ENCODE data around the gene WDR4. TPM values are rescaled to one million over a fixed set of nuclear protein-coding genes. Genes with fewer than 3 reads are reported as not detected.
A peak's percentile ranks its signal among the peaks of the same experiment; 100 is the strongest.

The WDR4 gene
- total and polyA plus RNA-seq, 10 of the 15 experiments (the other 5 are each of a cell fraction or from before 2014, with no cell fraction given) = 2.1 to 45.3 (median 18.7) TPM

- H3K4me2 ChIP-seq (ENCODE audit: control insufficient read depth, insufficient read depth) = no peak overlapping the region
- in situ Hi-C loops (cut with MboI) (no loop called here), intact Hi-C loops (cut with micrococcal nuclease; ENCODE audit: unreplicated experiment) (no loop called here)
- ChIA-PET POLR2A (interaction anchor here (0.7 kb wide), 1 partner anchor 758 kb away, joined by 5 read pairs; no protein-coding TSS in a partner anchor), SMC1A (ENCODE audit: uncharacterized antibody, unreplicated experiment) (interaction anchor here (1.3 kb wide), 1 partner anchor 238 kb away, joined by 4 read pairs; no protein-coding TSS in a partner anchor), CTCF (interaction anchor here (1.2 kb wide), 1 partner anchor 238 kb away, joined by 3 read pairs; no protein-coding TSS in a partner anchor), RAD21 (ENCODE audit: unreplicated experiment) (no interaction called here)
- H2AFZ ChIP-seq (ENCODE audit: control insufficient read depth, low read depth, low read length) = no peak overlapping the region
- H3K4me1 ChIP-seq (ENCODE audit: control insufficient read depth, insufficient read depth, low read length) = peaks cover 3% of the 10 kb centered on the region
- no peaks in the 10 kb centered on the region for H3K27me3 ChIP-seq (replicated peaks in 1 of 2; ENCODE audit: control insufficient read depth in 2 of 2, insufficient read depth in 2 of 2, low read length in 1 of 2)
- no TSS peak for BruUV-seq (replicated peaks)
- no peak overlapping the region for H3K4me3 ChIP-seq
- peak; percentile 26; the same call in 1 of the 2 replicates for TF ChIP-seq POLR2A (IDR thresholded peaks at IDR 0.05; ENCODE audit: low read depth, low read length)
- TF ChIP-seq SMAD1 (IDR thresholded peaks at IDR 0.05; ENCODE audit: low read depth, partially characterized antibody) = no peak
- no peak for TF ChIP-seq FOS (IDR thresholded peaks at IDR 0.05; ENCODE audit: borderline replicate concordance, extremely low read depth, insufficient read length)
- TF ChIP-seq YY1 (IDR thresholded peaks at IDR 0.05; ENCODE audit: low read depth, low read length) = no peak
- no peak for TF ChIP-seq NBN (IDR thresholded peaks at IDR 0.05)
- TF ChIP-seq, protein P1, sequence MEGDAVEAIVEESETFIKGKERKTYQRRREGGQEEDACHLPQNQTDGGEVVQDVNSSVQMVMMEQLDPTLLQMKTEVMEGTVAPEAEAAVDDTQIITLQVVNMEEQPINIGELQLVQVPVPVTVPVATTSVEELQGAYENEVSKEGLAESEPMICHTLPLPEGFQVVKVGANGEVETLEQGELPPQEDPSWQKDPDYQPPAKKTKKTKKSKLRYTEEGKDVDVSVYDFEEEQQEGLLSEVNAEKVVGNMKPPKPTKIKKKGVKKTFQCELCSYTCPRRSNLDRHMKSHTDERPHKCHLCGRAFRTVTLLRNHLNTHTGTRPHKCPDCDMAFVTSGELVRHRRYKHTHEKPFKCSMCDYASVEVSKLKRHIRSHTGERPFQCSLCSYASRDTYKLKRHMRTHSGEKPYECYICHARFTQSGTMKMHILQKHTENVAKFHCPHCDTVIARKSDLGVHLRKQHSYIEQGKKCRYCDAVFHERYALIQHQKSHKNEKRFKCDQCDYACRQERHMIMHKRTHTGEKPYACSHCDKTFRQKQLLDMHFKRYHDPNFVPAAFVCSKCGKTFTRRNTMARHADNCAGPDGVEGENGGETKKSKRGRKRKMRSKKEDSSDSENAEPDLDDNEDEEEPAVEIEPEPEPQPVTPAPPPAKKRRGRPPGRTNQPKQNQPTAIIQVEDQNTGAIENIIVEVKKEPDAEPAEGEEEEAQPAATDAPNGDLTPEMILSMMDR (IDR thresholded peaks at IDR 0.05 in 2 of 3, conservative IDR thresholded peaks at IDR 0.05 in 1 of 3; ENCODE audit: control insufficient read depth in 2 of 3, extremely low read depth in 1 of 3, insufficient read depth in 1 of 3, low read depth in 3 of 3, low read length in 3 of 3) = peak in 2 of 3 experiments; percentile 4 to 14; a peak in 1 of 6 replicates
- TF ChIP-seq, protein P2, sequence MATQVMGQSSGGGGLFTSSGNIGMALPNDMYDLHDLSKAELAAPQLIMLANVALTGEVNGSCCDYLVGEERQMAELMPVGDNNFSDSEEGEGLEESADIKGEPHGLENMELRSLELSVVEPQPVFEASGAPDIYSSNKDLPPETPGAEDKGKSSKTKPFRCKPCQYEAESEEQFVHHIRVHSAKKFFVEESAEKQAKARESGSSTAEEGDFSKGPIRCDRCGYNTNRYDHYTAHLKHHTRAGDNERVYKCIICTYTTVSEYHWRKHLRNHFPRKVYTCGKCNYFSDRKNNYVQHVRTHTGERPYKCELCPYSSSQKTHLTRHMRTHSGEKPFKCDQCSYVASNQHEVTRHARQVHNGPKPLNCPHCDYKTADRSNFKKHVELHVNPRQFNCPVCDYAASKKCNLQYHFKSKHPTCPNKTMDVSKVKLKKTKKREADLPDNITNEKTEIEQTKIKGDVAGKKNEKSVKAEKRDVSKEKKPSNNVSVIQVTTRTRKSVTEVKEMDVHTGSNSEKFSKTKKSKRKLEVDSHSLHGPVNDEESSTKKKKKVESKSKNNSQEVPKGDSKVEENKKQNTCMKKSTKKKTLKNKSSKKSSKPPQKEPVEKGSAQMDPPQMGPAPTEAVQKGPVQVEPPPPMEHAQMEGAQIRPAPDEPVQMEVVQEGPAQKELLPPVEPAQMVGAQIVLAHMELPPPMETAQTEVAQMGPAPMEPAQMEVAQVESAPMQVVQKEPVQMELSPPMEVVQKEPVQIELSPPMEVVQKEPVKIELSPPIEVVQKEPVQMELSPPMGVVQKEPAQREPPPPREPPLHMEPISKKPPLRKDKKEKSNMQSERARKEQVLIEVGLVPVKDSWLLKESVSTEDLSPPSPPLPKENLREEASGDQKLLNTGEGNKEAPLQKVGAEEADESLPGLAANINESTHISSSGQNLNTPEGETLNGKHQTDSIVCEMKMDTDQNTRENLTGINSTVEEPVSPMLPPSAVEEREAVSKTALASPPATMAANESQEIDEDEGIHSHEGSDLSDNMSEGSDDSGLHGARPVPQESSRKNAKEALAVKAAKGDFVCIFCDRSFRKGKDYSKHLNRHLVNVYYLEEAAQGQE (IDR thresholded peaks at IDR 0.05; ENCODE audit: low read depth, low read length) = no peak
- TF ChIP-seq TBL1XR1 (IDR thresholded peaks at IDR 0.05; ENCODE audit: low read depth, low read length) = no peak
- 35% methylated on average over 25 of the region's 25 CpGs for WGBS (ENCODE audit: insufficient coverage, insufficient replicate concordance, low lambda C conversion rate, missing lambda C conversion rate)
- H4K20me1 ChIP-seq (ENCODE audit: control insufficient read depth, insufficient read depth) = no peaks in the 10 kb centered on the region; the same call in 1 of the 2 replicates
- DNase-seq (ENCODE audit: low read depth, low spot score) (no peak), ATAC-seq (0 out of 3 replicates have a peak, but pooled peaks have one; percentile 19), FAIRE-seq (no peak)
- no peaks in the 10 kb centered on the region for H3K79me2 ChIP-seq (ENCODE audit: control insufficient read depth, insufficient read depth, low read length)
- H3K9me3 ChIP-seq (replicated peaks; ENCODE audit: control insufficient read depth, insufficient read depth, low read length) = no peaks in the 10 kb centered on the region
- H3K27ac ChIP-seq (ENCODE audit: control insufficient read depth, insufficient read depth) = no peak overlapping the region
- H3K9ac ChIP-seq (ENCODE audit: control insufficient read depth, insufficient read depth, low read length) = no peak overlapping the region
- no peaks in the 10 kb centered on the region for H3K36me3 ChIP-seq (ENCODE audit: control insufficient read depth in 2 of 2, insufficient read depth in 2 of 2, low read length in 1 of 2)
Measured at GRCh38 chr21:42830456-42831455, 48.6 kb downstream of the WDR4 start.
